Heart left ventricle (tissue), 16 donors: ENCODE data around the gene C1S. TPM values are rescaled to one million over a fixed set of nuclear protein-coding genes. Genes with fewer than 3 reads are reported as not detected.
"Not testable (repeated sequence)": the region's sequence is repeated elsewhere in the genome, so short reads cannot be mapped to it uniquely, and the experiment has no call there.

Experiments
- ATAC-seq, 4 donors: fragments of 200-7000 bp; cut with Tn5 transposase; one replicate each; pipeline ENCODE4 v1.9.1; 2020 to 2022; ENCODE audit warnings: moderate library complexity in 4 of 4, mild to moderate bottlenecking in 3 of 4, moderate number of reproducible peaks in 1 of 4
- DNase-seq, 5 donors: peaks; one replicate each; pipeline ENCODE4 v3.0.0-alpha.2; 2020
- H3K27ac ChIP-seq, 12 donors: fragments of 200-600 bp; sonication (generic) in 4 of 12; one replicate each; pipeline versions ENCODE4 v1.5.0 to v1.8.0; 2016 to 2022; ENCODE audit warnings: mild to moderate bottlenecking in 2 of 12
- H3K27me3 ChIP-seq, 9 donors: fragments of 200-600 bp; sonication (generic) in 2 of 9; one replicate each; pipeline versions ENCODE4 v1.5.1 to v1.8.0; 2016 to 2022; ENCODE audit warnings: mild to moderate bottlenecking in 3 of 9
- H3K36me3 ChIP-seq, 9 donors: fragments of 200-600 bp; sonication (generic) in 2 of 9; one replicate each; pipeline versions ENCODE4 v1.5.0 to v1.8.0; 2018 to 2022; ENCODE audit warnings: mild to moderate bottlenecking in 2 of 9
- H3K4me1 ChIP-seq, 12 donors: fragments of 200-600 bp; sonication (generic) in 4 of 12; one replicate each; pipeline versions ENCODE4 v1.5.0 to v1.8.0; 2016 to 2022; ENCODE audit warnings: mild to moderate bottlenecking in 3 of 12
- H3K4me3 ChIP-seq, 12 donors: fragments of 200-600 bp; sonication (generic) in 4 of 12; one replicate each; pipeline versions ENCODE4 v1.5.0 to v1.8.0; 2017 to 2022; ENCODE audit warnings: mild to moderate bottlenecking in 9 of 12, moderate library complexity in 4 of 12
- H3K9me3 ChIP-seq, 12 donors: fragments of 200-600 bp; sonication (generic) in 4 of 12; one replicate each; pipeline versions ENCODE4 v1.5.0 to v1.8.0; 2016 to 2022; ENCODE audit warnings: mild to moderate bottlenecking in 1 of 12
- CTCF ChIP-seq, 12 donors: fragments of 200-600 bp; sonication (generic) in 4 of 12; IDR thresholded peaks; one replicate each; pipeline versions ENCODE4 v1.5.0 to v1.8.0; 2018 to 2022; ENCODE audit warnings: antibody characterized with exemption in 12 of 12, mild to moderate bottlenecking in 5 of 12
- POLR2A ChIP-seq, 2 donors: fragments of 450-650 bp; IDR thresholded peaks; one replicate each; pipeline ENCODE4 v1.6.1; 2017; ENCODE audit warnings: antibody characterized with exemption in 2 of 2, mild to moderate bottlenecking in 2 of 2, moderate library complexity in 2 of 2
- WGBS, 4 donors: extraction: QIAGEN DNeasy Blood & Tissue Kit in 2 of 4; methylation state at CpG; one replicate each; pipeline versions ENCODE4 v1.1.5 to v1.1.7; 2013 to 2018; 5-methylcytosine and 5-hydroxymethylcytosine counted together
- intact Hi-C, 10 donors: fragments of 100-400 bp; cut with DNase I; formaldehyde crosslinking; loops; one replicate each; pipeline versions ENCODE4 v1.11.1 to v1.14.2; 2022
- polyA plus RNA-seq, 2 donors: library from polyadenylated mRNA; stranded (reverse); fragments of 200-250 nt; gene quantifications; one replicate each; pipeline ENCODE4 v1.2.3, GENCODE V29; 2013
- total RNA-seq, 9 donors: library from RNA; depleted of rRNA in 2 of 9; stranded (reverse); fragments of >200 nt in 2 of 9; fragmentation: NEBNext Ultra II Directional in 3 of 9; extraction: Animal tissue kit (Norgen Biotek cat#: 25700) in 3 of 9; gene quantifications; one replicate each; pipeline versions ENCODE4 v1.1.0 to v1.2.4, GENCODE V29; 2016 to 2023
- donor health status: ischemic (EF 13 %, LVEDD 7.1; RV severe dilation, severe dysfunction).
- donor health status: healthy with polysubstance abuse.
- donor health status: DM: no; HTN: yes; CAD: no.
- donor health status: DM: no; HTN: no; CAD: no.
- donor health status: ischemic (EF 25% LVEDD 6.9; RV normal size, moderate dysfunction).
- donor health status: ischemic (EF 25% LVEDD 5.7; RV mildly dilated, moderate dysfunction).
- donor health status: healthy.
- donor health status: DM: yes; HTN: yes; CAD: no.
- donor health status: ischemic (EF 35%, LVEDD 5.7; RV mildly dilated, moderate dysfunction).
- donor health status: nonischemic (EF 11% LVEDD 7.7; RV severe dilation, severe dysfunction).
- donor health status: DM: yes; HTN: yes; CAD: no.
- donor health status: PGD.
- donor health status: ischemic (EF 29% LVEDD 5.4; RV normal size, mild dysfunction).
- donor health status: nonischemic (EF 23%, LVEDD 6.1; RV moderate dilation, normal function).

Gene C1S
- total and polyA plus RNA-seq, 11 donors = 30.1 to 247 (median 60.5) TPM

GRCh38 chr12:7034464-7034863 is 26.1 kb upstream of the C1S start:
- Histone ChIP-seq H3K27me3 (no peaks in the 10 kb centered on the region), H3K27ac (no peak overlapping the region), H3K4me3 (no peak overlapping the region), H3K36me3 (no peaks in the 10 kb centered on the region), H3K9me3 (no peaks in the 10 kb centered on the region), H3K4me1 (peaks cover 0 to 9% (median 0%) of the 10 kb centered on the region in 12 donors)
- ATAC-seq (no peak), DNase-seq (no peak)
- WGBS, 4 donors = 79 to 98% (median 94%) methylated on average over 1 of the region's 1 CpG
- TF ChIP-seq POLR2A (IDR thresholded peaks at IDR 0.05) = no peak
- intact Hi-C loops = loop anchor here in 1 of 10 donors (5.0 kb wide), 1 partner anchor 72 kb away; no protein-coding TSS in a partner anchor

- intact Hi-C loops = no loop called here
- ATAC-seq (peak in 2 of 4 donors; percentile 36 to 57), DNase-seq (no peak)
- Histone ChIP-seq H3K27ac (no peak overlapping the region), H3K9me3 (no peaks in the 10 kb centered on the region), H3K36me3 (no peaks in the 10 kb centered on the region), H3K27me3 (no peaks in the 10 kb centered on the region), H3K4me3 (no peak overlapping the region), H3K4me1 (peaks cover 0 to 9% (median 0%) of the 10 kb centered on the region in 12 donors)
- WGBS, 4 donors = 40 to 58% (median 49%) methylated on average over 2 of the region's 2 CpGs
- TF ChIP-seq CTCF (IDR thresholded peaks at IDR 0.05) = no peak
- no peak for TF ChIP-seq POLR2A (IDR thresholded peaks at IDR 0.05)
Measured at GRCh38 chr12:7035463-7035862, 25.1 kb upstream of the C1S start.

- H3K36me3 ChIP-seq, H3K4me1 ChIP-seq, ATAC-seq, H3K27ac ChIP-seq, DNase-seq, H3K4me3 ChIP-seq, H3K9me3 ChIP-seq, intact Hi-C loops, H3K27me3 ChIP-seq: not testable (repeated sequence)
- 94 to 97% (median 96%) methylated on average over 7 to 32 of the region's 32 CpGs for WGBS, 4 donors
Measured at GRCh38 chr12:7037411-7037810, 23.1 kb upstream of the C1S start.

GRCh38 chr12:7038591-7038990 is 21.9 kb upstream of the C1S start:
- TF ChIP-seq POLR2A (IDR thresholded peaks at IDR 0.05) = no peak
- TF ChIP-seq CTCF (IDR thresholded peaks at IDR 0.05) = no peak
- H3K9me3 ChIP-seq = no peaks in the 10 kb centered on the region
- H3K27me3 ChIP-seq = no peaks in the 10 kb centered on the region
- H3K4me3 ChIP-seq = no peak overlapping the region
- H3K36me3 ChIP-seq = no peaks in the 10 kb centered on the region
- no peak overlapping the region for H3K27ac ChIP-seq
- intact Hi-C loops = no loop called here
- ATAC-seq (no peak), DNase-seq (no peak)
- peaks cover 0 to 9% (median 0%) of the 10 kb centered on the region in 12 donors for H3K4me1 ChIP-seq
- 92 to 95% (median 94%) methylated on average over 22 of the region's 22 CpGs for WGBS, 4 donors

- Histone ChIP-seq H3K4me1 (peaks cover 0 to 9% (median 0%) of the 10 kb centered on the region in 12 donors), H3K27me3 (no peaks in the 10 kb centered on the region), H3K36me3 (no peaks in the 10 kb centered on the region), H3K9me3 (no peaks in the 10 kb centered on the region), H3K4me3 (no peak overlapping the region), H3K27ac (no peak overlapping the region)
- no peak for TF ChIP-seq CTCF (IDR thresholded peaks at IDR 0.05)
- TF ChIP-seq POLR2A (IDR thresholded peaks at IDR 0.05) = no peak
- no peak for ATAC-seq
- no peak for DNase-seq
- intact Hi-C loops = no loop called here
- 78 to 83% (median 81%) methylated on average over 10 of the region's 10 CpGs for WGBS, 4 donors
Measured at GRCh38 chr12:7039403-7039802, 21.1 kb upstream of the C1S start.
